HepG2 (cell line): ENCODE measurements around the gene CDH8. TPM values are rescaled to one million over a fixed set of nuclear protein-coding genes. Genes with fewer than 3 reads are reported as not detected.

Experiments
- ATAC-seq: fragments of 200-7000 bp; cut with Tn5 transposase; 3 replicates; pipeline ENCODE4 v1.9.1; 2020; ENCODE audit warnings: mild to moderate bottlenecking, moderate library complexity
- BruUV-seq: library from RNA; stranded (reverse); fragments of 400-500 nt; replicated peaks from 2 replicates; lab custom pipeline; 2021; lab: Mats Ljungman, UMichigan
- CTCF ChIA-PET: fragments of 300-600 bp; formaldehyde crosslinking; extraction: SDS; loops from one replicate; lab custom pipeline; 2021; ENCODE audit warnings: low total read pairs, inconsistent platforms, low intra/inter-chr PET ratio; lab: Yijun Ruan, JAX
- POLR2A ChIA-PET: fragments of 350-600 bp; sonication (Branson Sonifier 250); formaldehyde crosslinking; loops from one replicate; lab custom pipeline; 2020; ENCODE audit warnings: antibody characterized with exemption, inconsistent platforms; lab: Yijun Ruan, JAX
- DNase-seq: peaks from one replicate; pipeline ENCODE4 v3.0.0-alpha.2; 2015; ENCODE audit warnings: low spot score
- FAIRE-seq: peaks from 3 replicates; lab custom pipeline; 2011; peaks lifted over from hg19 to GRCh38; lab: Jason Lieb, UNC
- H2AFZ ChIP-seq: one replicate; pipeline ENCODE4 v1.6.1; 2011; ENCODE audit warnings: low read length, inconsistent platforms
- H3K27ac ChIP-seq: fragments of 300-600 bp; 3 replicates; pipeline ENCODE4 v1.8.0; 2011; ENCODE audit warnings: mixed run types, mild to moderate bottlenecking, mixed read lengths, low read length, inconsistent platforms; ENCODE audit not compliant: insufficient read depth; ENCODE audit errors: extremely low read length
- H3K27me3 ChIP-seq, 2 experiments: fragments of 200-600 bp in 1 of 2; 2 replicates in 1 of 2; 3 replicates in 1 of 2; pipeline versions ENCODE4 v1.6.0 to v1.8.0; 2011; ENCODE audit warnings: low read length in 2 of 2, mild to moderate bottlenecking in 2 of 2, moderate library complexity in 2 of 2, inconsistent platforms in 1 of 2; ENCODE audit not compliant: insufficient read depth in 2 of 2, control insufficient read depth in 1 of 2
- H3K36me3 ChIP-seq, 2 experiments: fragments of 200-600 bp in 1 of 2; replicated peaks in 1 of 2; 2 replicates in 1 of 2; 3 replicates in 1 of 2; pipeline versions ENCODE4 v1.5.1 to v1.8.0; 2011; ENCODE audit warnings: low read length in 2 of 2, inconsistent platforms in 1 of 2; ENCODE audit not compliant: insufficient read depth in 2 of 2, control insufficient read depth in 1 of 2
- H3K4me1 ChIP-seq: 2 replicates; pipeline ENCODE4 v1.5.1; 2012; ENCODE audit warnings: low read length, inconsistent platforms; ENCODE audit not compliant: insufficient read depth
- H3K4me2 ChIP-seq: 2 replicates; pipeline ENCODE4 v1.6.0; 2011; ENCODE audit warnings: low read depth, low read length, inconsistent platforms
- H3K4me3 ChIP-seq, 3 experiments: fragments of 200-600 bp in 1 of 3; sonication (generic), shearing (Covaris generic) in 1 of 3; replicated peaks in 1 of 3; 2 replicates each; pipeline ENCODE4 v1.5.1; 2011 to 2016; ENCODE audit warnings: low read length in 3 of 3, inconsistent platforms in 2 of 3, low read depth in 2 of 3, mild to moderate bottlenecking in 2 of 3, control low read depth in 1 of 3, mixed read lengths in 1 of 3; ENCODE audit not compliant: insufficient read depth in 1 of 3
- H3K79me2 ChIP-seq: one replicate; pipeline ENCODE4 v1.6.1; 2011; ENCODE audit warnings: low read length, inconsistent platforms; ENCODE audit not compliant: insufficient read depth
- H3K9ac ChIP-seq: 2 replicates; pipeline ENCODE4 v1.6.0; 2011; ENCODE audit warnings: mild to moderate bottlenecking, low read depth, low read length, inconsistent platforms; ENCODE audit not compliant: insufficient read depth
- H3K9me3 ChIP-seq: 2 replicates; pipeline ENCODE4 v1.5.1; 2012; ENCODE audit warnings: mild to moderate bottlenecking, low read length
- H4K20me1 ChIP-seq: 2 replicates; pipeline ENCODE4 v1.6.0; 2011; ENCODE audit warnings: inconsistent platforms, mild to moderate bottlenecking, low read length, moderate library complexity; ENCODE audit not compliant: insufficient read depth
- ERF ChIP-seq: IDR thresholded peaks from 2 replicates; pipeline ENCODE4 v1.6.1; 2018; ENCODE audit warnings: missing biosample characterization, missing genetic modification reagents
- GATAD2A ChIP-seq: IDR thresholded peaks from 2 replicates; pipeline ENCODE4 v1.6.1; 2016
- KLF9 ChIP-seq: IDR thresholded peaks from 2 replicates; pipeline ENCODE4 v1.6.1; 2016; ENCODE audit warnings: low read depth
- MAFG ChIP-seq: sonication (generic); formaldehyde crosslinking; IDR thresholded peaks from 2 replicates; pipeline ENCODE4 v1.5.1; 2020; ENCODE audit warnings: mild to moderate bottlenecking, missing genetic modification reagents
- MYNN ChIP-seq: sonication (generic); formaldehyde crosslinking; IDR thresholded peaks from 2 replicates; pipeline ENCODE4 v1.4.0; 2020; ENCODE audit warnings: mild to moderate bottlenecking, low read depth, missing genetic modification reagents
- SIX4 ChIP-seq: sonication (generic); formaldehyde crosslinking; IDR thresholded peaks from 2 replicates; pipeline ENCODE4 v1.4.0; 2020; ENCODE audit warnings: missing genetic modification reagents
- ZBTB21 ChIP-seq: sonication (generic); formaldehyde crosslinking; IDR thresholded peaks from 2 replicates; pipeline ENCODE4 v1.4.0; 2020; ENCODE audit warnings: missing genetic modification reagents
- ZNF615 ChIP-seq: sonication (generic); formaldehyde crosslinking; IDR thresholded peaks from 2 replicates; pipeline ENCODE4 v1.5.0; 2020; ENCODE audit warnings: mild to moderate bottlenecking, missing genetic modification reagents, borderline replicate concordance
- ZSCAN22 ChIP-seq: sonication (generic); formaldehyde crosslinking; IDR thresholded peaks from 2 replicates; pipeline ENCODE4 v1.4.0; 2020; ENCODE audit warnings: mild to moderate bottlenecking, missing genetic modification reagents
- WGBS: methylation state at CpG from one replicate; pipeline ENCODE4 v1.1.6; 2017; ENCODE audit warnings: low lambda C conversion rate; 5-methylcytosine and 5-hydroxymethylcytosine counted together
- in situ Hi-C: cut with HindIII; loops from 2 replicates; pipeline ENCODE4 v1.10.0; 2017; ENCODE audit warnings: low pct_unique_long_range_greater_than_20kb; ENCODE audit not compliant: extremely low pct_ligation_motif_present
- intact Hi-C: fragments of 100-400 bp; cut with micrococcal nuclease; formaldehyde crosslinking; loops from one replicate; pipeline ENCODE4 v1.10.0; 2022; ENCODE audit not compliant: unreplicated experiment
- polyA plus RNA-seq, 8 experiments: library from polyadenylated mRNA; depleted of rRNA in 3 of 8; stranded (reverse) in 7 of 8; unstranded in 1 of 8; fragments of >200 nt; fragmentation: Illumina TruSeq in 4 of 8; extraction: Trizol in 4 of 8; gene quantifications; 2 replicates each; pipeline versions ENCODE4 v1.2.1 to v1.2.3, GENCODE V29; 2011 to 2016; ENCODE audit warnings: low read depth in 4 of 8, missing spikeins in 1 of 8, mixed read lengths in 1 of 8; ENCODE audit not compliant: insufficient read depth in 1 of 8
- total RNA-seq, 5 experiments: library from RNA; depleted of rRNA; stranded (reverse); fragments of >200 nt; fragmentation: Illumina TruSeq; extraction: Trizol; gene quantifications; 2 replicates each; pipeline ENCODE4 v1.2.3, GENCODE V29; 2016; ENCODE audit warnings: low read depth in 1 of 5
- TF ChIP-seq, protein P1 (sequence below), 2 experiments: sonication (generic) in 1 of 2; formaldehyde crosslinking in 1 of 2; IDR thresholded peaks; 2 replicates each; pipeline versions ENCODE4 v1.5.1 to v1.6.1; 2011 to 2020; ENCODE audit warnings: borderline replicate concordance in 1 of 2, low read depth in 1 of 2, low read length in 1 of 2, mild to moderate bottlenecking in 1 of 2, missing genetic modification reagents in 1 of 2, moderate library complexity in 1 of 2
- TF ChIP-seq, protein P2 (sequence below): sonication (generic); formaldehyde crosslinking; IDR thresholded peaks from 2 replicates; pipeline ENCODE4 v1.8.0; 2022; ENCODE audit warnings: missing genetic modification reagents, mild to moderate bottlenecking, inconsistent platforms, borderline replicate concordance
- TF ChIP-seq, protein P3 (sequence below): conservative IDR thresholded peaks from 2 replicates; pipeline ENCODE4 v1.6.1; 2018; ENCODE audit warnings: missing genetic modification reagents
- TF ChIP-seq, protein P4 (sequence below): sonication (generic); formaldehyde crosslinking; IDR thresholded peaks from 2 replicates; pipeline ENCODE4 v1.4.0; 2020; ENCODE audit warnings: low read depth, mild to moderate bottlenecking, missing genetic modification reagents
- TF ChIP-seq, protein P5 (sequence below): sonication (generic); formaldehyde crosslinking; IDR thresholded peaks from 2 replicates; pipeline ENCODE4 v1.8.1; 2023; ENCODE audit warnings: mild to moderate bottlenecking, missing genetic modification reagents, borderline replicate concordance
- TF ChIP-seq, protein P6 (sequence below): IDR thresholded peaks from 2 replicates; pipeline ENCODE4 v1.6.1; 2016; ENCODE audit warnings: missing compliant biosample characterization, missing genetic modification reagents, borderline replicate concordance
- TF ChIP-seq, protein P7 (sequence below): sonication (generic); formaldehyde crosslinking; IDR thresholded peaks from 2 replicates; pipeline ENCODE4 v1.4.0; 2020; ENCODE audit warnings: missing genetic modification reagents

CDH8 gene
- total and polyA plus RNA-seq, 2 of the 13 experiments (the other 11 are each of a cell fraction or from before 2014, with no cell fraction given), result not detected

DNA sequence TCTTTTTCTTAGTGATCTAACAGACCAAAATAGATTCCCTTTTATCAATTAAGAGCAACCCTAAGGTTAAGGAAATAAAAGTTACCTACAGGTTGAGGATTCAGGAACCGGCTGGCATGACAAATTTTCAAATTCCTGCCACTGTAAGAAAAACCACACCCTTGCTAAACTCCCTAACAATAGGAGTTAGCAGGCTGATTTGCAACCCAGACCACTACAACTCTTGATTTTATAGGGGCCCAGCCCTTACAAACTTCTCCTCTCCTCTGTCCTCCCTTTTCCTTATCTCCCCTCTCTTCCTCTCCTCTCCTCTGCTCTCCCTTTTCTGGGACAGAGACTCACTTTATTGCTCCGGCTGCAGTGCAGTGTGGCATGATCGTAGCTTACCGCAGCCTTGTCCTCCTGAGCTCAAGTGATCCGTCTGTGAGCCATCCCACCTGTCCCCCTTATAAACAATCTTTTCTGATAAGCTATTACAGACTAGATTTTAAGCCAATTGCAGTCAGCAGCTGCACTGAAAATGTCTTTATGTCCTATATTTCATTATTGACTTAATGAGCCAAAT, 418.9 kb downstream of the CDH8 start:
- in situ Hi-C loops, result no loop called here
- POLR2A ChIA-PET, result no interaction called here
- Histone ChIP-seq H3K27me3 (no peaks in the 10 kb centered on the region), H3K4me1 (no peaks in the 10 kb centered on the region), H3K4me2 (no peak overlapping the region), H2AFZ (no peak overlapping the region), H3K9me3 (peaks cover 5% of the 10 kb centered on the region), H3K4me3 (no peak overlapping the region), H3K27ac (no peak overlapping the region), H3K36me3 (no peaks in the 10 kb centered on the region), H3K9ac (no peak overlapping the region), H3K79me2 (no peaks in the 10 kb centered on the region), H4K20me1 (no peaks in the 10 kb centered on the region)
- CTCF ChIA-PET, result no interaction called here
- intact Hi-C loops, result no loop called here
- ATAC-seq (no peak), DNase-seq (no peak), FAIRE-seq (no peak)
- no TSS peak for BruUV-seq
- 10% methylated on average over 5 of the region's 5 CpGs for WGBS
- TF ChIP-seq, protein P1, sequence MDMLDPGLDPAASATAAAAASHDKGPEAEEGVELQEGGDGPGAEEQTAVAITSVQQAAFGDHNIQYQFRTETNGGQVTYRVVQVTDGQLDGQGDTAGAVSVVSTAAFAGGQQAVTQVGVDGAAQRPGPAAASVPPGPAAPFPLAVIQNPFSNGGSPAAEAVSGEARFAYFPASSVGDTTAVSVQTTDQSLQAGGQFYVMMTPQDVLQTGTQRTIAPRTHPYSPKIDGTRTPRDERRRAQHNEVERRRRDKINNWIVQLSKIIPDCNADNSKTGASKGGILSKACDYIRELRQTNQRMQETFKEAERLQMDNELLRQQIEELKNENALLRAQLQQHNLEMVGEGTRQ (IDR thresholded peaks at IDR 0.05; ENCODE audit: low read depth, low read length), result no peak
- TF ChIP-seq, protein P1 (CRISPR knock-in tag; IDR thresholded peaks at IDR 0.05; ENCODE audit: borderline replicate concordance), result no peak
- no peak for TF ChIP-seq KLF9
- TF ChIP-seq ZNF615 (CRISPR knock-in tag), result no peak
- TF ChIP-seq, protein P2, sequence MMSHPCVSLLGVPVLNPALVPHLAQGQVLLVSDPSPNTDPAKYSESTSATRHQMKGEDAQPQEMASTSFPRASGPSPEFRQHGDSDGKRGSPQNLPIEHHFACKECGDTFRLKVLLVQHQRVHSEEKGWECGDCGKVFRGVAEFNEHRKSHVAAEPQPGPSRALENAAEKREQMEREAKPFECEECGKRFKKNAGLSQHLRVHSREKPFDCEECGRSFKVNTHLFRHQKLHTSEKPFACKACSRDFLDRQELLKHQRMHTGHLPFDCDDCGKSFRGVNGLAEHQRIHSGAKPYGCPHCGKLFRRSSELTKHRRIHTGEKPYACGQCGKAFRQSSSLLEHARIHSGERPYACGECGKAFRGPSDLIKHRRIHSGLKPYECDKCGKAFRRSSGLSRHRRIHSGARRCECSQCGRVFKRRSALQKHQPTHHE, result no peak
- TF ChIP-seq GATAD2A (CRISPR knock-in tag), result no peak
- no peak for TF ChIP-seq MYNN (CRISPR knock-in tag)
- TF ChIP-seq ZBTB21 (CRISPR knock-in tag), result no peak
- TF ChIP-seq, protein P3, sequence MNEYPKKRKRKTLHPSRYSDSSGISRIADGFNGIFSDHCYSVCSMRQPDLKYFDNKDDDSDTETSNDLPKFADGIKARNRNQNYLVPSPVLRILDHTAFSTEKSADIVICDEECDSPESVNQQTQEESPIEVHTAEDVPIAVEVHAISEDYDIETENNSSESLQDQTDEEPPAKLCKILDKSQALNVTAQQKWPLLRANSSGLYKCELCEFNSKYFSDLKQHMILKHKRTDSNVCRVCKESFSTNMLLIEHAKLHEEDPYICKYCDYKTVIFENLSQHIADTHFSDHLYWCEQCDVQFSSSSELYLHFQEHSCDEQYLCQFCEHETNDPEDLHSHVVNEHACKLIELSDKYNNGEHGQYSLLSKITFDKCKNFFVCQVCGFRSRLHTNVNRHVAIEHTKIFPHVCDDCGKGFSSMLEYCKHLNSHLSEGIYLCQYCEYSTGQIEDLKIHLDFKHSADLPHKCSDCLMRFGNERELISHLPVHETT (CRISPR knock-in tag), result no peak
- TF ChIP-seq SIX4 (CRISPR knock-in tag), result no peak
- TF ChIP-seq, protein P4, sequence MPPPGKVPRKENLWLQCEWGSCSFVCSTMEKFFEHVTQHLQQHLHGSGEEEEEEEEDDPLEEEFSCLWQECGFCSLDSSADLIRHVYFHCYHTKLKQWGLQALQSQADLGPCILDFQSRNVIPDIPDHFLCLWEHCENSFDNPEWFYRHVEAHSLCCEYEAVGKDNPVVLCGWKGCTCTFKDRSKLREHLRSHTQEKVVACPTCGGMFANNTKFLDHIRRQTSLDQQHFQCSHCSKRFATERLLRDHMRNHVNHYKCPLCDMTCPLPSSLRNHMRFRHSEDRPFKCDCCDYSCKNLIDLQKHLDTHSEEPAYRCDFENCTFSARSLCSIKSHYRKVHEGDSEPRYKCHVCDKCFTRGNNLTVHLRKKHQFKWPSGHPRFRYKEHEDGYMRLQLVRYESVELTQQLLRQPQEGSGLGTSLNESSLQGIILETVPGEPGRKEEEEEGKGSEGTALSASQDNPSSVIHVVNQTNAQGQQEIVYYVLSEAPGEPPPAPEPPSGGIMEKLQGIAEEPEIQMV (CRISPR knock-in tag), result no peak
- TF ChIP-seq, protein P5, sequence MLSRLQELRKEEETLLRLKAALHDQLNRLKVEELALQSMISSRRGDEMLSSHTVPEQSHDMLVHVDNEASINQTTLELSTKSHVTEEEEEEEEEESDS, result no peak
- TF ChIP-seq MAFG (CRISPR knock-in tag), result no peak
- no peak for TF ChIP-seq ZSCAN22 (CRISPR knock-in tag)
- no peak for TF ChIP-seq ERF (CRISPR knock-in tag)
- TF ChIP-seq, protein P6, sequence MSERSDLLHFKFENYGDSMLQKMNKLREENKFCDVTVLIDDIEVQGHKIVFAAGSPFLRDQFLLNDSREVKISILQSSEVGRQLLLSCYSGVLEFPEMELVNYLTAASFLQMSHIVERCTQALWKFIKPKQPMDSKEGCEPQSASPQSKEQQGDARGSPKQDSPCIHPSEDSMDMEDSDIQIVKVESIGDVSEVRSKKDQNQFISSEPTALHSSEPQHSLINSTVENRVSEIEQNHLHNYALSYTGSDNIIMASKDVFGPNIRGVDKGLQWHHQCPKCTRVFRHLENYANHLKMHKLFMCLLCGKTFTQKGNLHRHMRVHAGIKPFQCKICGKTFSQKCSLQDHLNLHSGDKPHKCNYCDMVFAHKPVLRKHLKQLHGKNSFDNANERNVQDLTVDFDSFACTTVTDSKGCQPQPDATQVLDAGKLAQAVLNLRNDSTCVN (CRISPR knock-in tag), result no peak
- TF ChIP-seq, protein P7, sequence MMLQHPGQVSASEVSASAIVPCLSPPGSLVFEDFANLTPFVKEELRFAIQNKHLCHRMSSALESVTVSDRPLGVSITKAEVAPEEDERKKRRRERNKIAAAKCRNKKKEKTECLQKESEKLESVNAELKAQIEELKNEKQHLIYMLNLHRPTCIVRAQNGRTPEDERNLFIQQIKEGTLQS (CRISPR knock-in tag), result no peak
